GM23338 (cell line): ENCODE measurements around the gene BCL10. TPM values are rescaled to one million over a fixed set of nuclear protein-coding genes. Genes with fewer than 3 reads are reported as not detected.

Source experiments
- CREB1 ChIP-seq: fragments of 250-450 bp; sonication (Bioruptor Pico); IDR thresholded peaks from 2 replicates; pipeline ENCODE4 v1.5.0; 2020; ENCODE audit warnings: low read depth, mild to moderate bottlenecking, moderate library complexity
- NANOG ChIP-seq: IDR thresholded peaks from 2 replicates; pipeline ENCODE4 v1.6.1; 2016; ENCODE audit warnings: antibody characterized with exemption, borderline replicate concordance
- polyA plus RNA-seq: library from polyadenylated mRNA; unstranded; fragments of >200 nt; fragmentation: Nextera tagmentation; extraction: Ambion mirVana; gene quantifications from 2 replicates; pipeline ENCODE4 v1.2.1, GENCODE V29; 2016
- small RNA-seq: library from RNA; depleted of rRNA; stranded (forward); fragments of <200 nt; gene quantifications from one replicate; pipeline ENCODE3, GENCODE V24; 2014; ENCODE audit warnings: low replicate concordance
- total RNA-seq: library from RNA; depleted of rRNA; stranded (reverse); fragments of >200 nt; shearing (Covaris generic); gene quantifications from 2 replicates; pipeline ENCODE4 v1.2.3, GENCODE V29; 2014; rRNA removed
- TF ChIP-seq, protein P1 (sequence below): IDR thresholded peaks from 2 replicates; pipeline ENCODE4 v1.6.1; 2016; ENCODE audit warnings: antibody characterized with exemption

The BCL10 gene
- total and polyA plus RNA-seq, 2 experiments from 2014 or later, result 23.1 to 33.7 TPM

DNA sequence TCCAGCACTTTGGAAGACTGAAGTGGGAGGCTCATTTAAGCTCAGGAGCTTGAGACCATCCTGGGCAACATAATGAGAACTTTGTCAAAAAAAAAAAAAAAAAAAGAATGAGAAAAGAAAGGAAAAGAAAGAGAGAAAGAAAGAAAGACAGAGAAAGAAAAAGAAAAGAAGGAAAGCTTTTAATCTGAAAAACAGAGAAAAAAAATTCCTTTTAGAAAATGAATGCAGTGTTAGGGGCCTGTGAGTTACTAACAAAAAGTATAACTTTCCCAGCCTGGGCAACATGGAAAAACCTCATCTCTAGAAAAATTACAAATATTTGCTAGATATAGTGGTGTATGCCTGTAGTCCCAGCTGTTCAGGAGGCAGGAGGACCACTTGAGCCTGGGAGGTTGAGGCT lies 59.7 kb downstream of the BCL10 start (continued):
- TF ChIP-seq, protein P1, sequence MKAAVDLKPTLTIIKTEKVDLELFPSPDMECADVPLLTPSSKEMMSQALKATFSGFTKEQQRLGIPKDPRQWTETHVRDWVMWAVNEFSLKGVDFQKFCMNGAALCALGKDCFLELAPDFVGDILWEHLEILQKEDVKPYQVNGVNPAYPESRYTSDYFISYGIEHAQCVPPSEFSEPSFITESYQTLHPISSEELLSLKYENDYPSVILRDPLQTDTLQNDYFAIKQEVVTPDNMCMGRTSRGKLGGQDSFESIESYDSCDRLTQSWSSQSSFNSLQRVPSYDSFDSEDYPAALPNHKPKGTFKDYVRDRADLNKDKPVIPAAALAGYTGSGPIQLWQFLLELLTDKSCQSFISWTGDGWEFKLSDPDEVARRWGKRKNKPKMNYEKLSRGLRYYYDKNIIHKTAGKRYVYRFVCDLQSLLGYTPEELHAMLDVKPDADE, result no peak
- TF ChIP-seq NANOG (no peak), CREB1 (CRISPR knock-in tag) (no peak)

Small RNA genes within 50 kb of the gene (small RNA-seq; reads per million reads assigned to genes)
- gene RF00019, result not detected

Other genes starting within 250 kb of the BCL10 start
- gene MCOLN3, start 228.1 kb downstream of the BCL10 start, total RNA-seq, result 4.4 and 7.2 TPM in 2 replicates
- 3.0 and 3.5 TPM in 2 replicates for gene MCOLN3, start 228.1 kb downstream of the BCL10 start, polyA plus RNA-seq
- 20.1 and 20.6 TPM in 2 replicates for gene SYDE2, start 75.6 kb downstream of the BCL10 start, total RNA-seq
- gene SYDE2, start 75.6 kb downstream of the BCL10 start, polyA plus RNA-seq, result 5.8 and 5.9 TPM in 2 replicates
- 35.6 and 39.7 TPM in 2 replicates for gene C1orf52, start 17.0 kb downstream of the BCL10 start, total RNA-seq
- gene C1orf52, start 17.0 kb downstream of the BCL10 start, polyA plus RNA-seq, result 102 and 107 TPM in 2 replicates
- gene DDAH1, start 188.5 kb upstream of the BCL10 start, total RNA-seq, result 35.4 and 41.7 TPM in 2 replicates
- gene DDAH1, start 188.5 kb upstream of the BCL10 start, polyA plus RNA-seq, result 29.4 and 30.3 TPM in 2 replicates